GM19463 (cell line): Measurements from ENCODE around the gene TGFB1.
"Not testable (repeated sequence)": the region's sequence is repeated elsewhere in the genome, so short reads cannot be mapped to it uniquely, and the experiment has no call there.

Experiments
- ATAC-seq: cut with Tn5 transposase; IDR thresholded peaks from one replicate; pipeline ENCODE4 v1.9.1; 2021; ENCODE audit warnings: mild to moderate bottlenecking, moderate library complexity; ENCODE audit not compliant: unreplicated experiment

Gene TGFB1

DNA sequence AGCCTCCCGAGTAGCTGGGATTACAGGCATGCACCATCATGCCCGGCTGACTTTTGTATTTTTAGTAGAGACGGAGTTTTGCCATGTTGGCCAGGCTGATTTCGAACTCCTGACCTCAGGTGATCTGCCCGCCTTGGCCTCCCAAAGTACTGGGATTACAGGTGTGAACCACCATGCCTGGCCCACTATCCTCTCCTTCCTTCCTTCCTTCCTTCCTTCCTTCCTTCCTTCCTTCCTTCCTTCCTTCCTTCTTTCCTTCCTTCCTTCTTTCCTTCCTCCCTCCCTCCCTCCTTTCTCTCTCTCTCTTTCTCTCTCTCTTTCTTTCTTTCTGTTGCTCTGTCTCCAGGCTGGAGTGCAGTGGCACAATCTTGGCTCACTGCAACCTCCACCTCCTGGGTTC lies 17.4 kb upstream of the TGFB1 start:
- ATAC-seq = not testable (repeated sequence)

DNA sequence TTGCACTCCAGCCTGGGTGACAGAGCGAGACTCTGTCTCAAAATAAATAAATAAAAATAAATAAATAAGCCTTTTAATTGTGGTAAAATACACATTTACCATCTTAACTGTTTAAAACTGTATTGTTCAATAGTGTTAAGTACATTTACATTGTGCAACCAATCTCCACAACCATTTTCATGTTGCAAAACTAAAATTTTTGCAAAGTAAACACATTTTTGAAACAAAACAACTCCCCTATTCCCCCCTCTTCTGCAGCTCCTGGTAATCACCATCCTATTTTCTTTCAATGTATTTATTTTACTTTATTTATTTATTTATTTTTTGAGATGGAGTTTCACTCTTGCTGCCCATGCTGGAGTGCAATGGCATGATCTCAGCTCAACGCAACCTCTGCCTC lies 16.0 kb upstream of the TGFB1 start:
- no peak for ATAC-seq

DNA sequence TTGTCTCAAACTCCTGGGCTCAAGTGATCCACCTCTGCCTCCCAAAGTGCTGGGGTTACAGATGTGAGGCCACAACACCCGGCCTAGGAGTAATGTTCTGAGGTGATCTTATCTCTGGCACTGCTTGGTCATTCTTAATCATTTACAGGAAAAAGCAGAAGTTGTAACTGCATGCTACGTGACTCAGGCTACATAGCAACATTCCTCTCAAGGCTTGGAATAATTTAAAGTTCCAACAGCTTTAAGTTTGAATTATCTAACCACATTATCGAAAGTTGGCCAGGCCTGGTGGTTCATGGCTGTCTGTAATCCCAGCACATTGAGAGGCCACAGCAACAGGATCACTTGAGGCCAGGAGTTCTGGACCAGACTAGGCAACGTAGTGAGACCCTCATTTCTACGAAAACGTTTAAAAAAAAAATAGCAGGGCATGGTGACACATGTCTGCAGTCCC lies 14.2 kb upstream of the TGFB1 start:
- ATAC-seq = peak; percentile 38

DNA sequence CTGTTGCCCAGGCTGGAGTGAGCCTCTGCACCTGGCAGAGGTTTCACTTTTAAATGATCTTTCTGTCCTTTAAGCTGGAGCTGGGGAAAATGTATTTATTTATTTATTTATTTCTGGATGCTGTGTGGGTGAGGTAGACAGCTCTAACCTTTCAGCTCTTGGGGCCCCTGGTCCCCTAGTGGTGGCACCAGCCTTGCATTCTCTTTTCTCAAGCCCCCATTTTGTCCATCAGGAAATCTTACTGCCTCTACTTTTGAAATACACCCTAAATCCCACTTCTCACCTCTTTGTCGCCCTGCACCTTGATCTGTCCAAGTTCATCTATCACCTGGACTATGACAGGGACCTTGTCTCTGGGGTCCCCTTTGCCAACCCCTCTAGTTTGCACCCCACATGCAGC lies 12.4 kb upstream of the TGFB1 start:
- ATAC-seq = no peak

DNA sequence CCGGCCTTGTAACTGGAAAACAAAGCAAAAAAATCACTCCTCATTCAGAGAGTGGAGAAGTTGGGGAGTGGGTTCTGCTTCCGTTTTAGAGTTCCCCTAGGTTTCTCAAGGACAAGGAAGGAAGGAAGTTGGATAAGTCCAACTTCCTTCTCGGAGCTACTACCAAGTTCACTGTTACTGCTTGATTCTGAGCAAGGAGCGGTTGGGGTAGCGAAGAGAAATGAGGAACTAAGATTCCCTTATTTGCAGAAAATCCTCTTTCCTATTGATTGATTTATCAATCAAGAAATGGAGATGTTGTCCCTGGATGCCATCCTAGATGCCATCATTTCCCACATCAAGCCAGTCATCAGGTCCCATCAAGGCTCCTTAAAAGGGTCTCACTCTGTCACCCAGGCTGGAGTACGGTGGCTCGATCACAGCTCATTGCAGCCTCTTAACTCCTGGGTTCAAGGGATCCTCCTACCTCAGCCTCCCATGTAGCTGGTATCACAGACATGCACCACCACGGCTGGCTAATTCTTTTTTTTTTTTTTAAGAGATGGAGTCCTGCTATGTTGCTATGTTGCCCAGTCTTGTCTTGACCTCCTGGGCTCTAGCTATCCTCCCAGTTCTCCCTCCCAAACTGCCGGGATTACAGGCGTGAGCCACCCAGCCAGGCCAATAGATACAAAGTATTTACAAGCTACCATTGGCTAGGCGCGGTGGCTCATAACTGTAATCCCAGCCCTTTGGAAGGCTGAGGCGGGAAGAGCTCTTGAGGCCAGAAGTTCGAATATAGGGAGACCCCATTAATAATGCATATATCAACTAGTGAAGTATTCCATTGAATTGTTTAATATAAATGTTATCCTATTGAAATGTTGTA lies 11.0 kb upstream of the TGFB1 start:
- ATAC-seq = no peak

DNA sequence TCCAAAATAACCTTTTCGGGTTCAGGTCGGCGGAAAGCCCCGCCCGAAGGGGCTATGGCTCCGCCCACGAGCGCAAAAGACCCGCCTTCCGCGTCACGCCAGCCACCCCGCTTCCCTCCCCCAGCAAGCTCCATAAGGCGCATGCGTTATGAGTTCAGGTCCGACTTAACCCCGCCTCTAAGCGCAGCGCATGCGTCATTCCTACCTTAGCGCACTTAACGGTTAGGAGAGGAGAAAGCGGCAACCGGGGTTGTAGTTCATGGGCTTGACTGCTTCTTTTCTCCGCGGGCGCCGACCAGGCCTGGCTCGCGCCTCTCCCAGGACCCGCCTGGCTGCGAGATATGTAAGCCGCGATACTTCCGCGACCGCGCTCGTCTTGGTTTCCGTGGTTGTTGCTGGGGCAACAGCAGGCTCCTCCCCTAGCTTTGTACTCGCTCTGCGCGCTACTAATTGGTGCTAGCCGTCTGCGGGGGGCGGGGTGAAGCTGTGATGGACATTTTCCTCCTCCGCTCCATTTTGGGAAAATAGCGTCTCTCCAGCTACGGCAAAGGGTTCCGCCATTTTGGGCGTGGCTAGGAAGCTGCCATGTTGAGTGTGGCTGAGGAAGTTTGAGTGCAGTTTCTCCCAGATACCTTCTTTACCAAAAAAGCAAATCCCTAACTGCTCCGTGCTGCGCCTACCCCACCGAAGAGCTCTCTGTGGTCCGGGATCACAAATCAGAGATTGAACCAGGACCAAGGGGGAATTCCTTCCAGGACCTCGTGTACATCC lies 10.2 kb upstream of the TGFB1 start, which contains the start of gene B9D2:
Gene B9D2, minus strand, starts transcription at position 397 of the 771 bp plus-strand sequence. CDS start 630 bp downstream, outside the sequence.
- peak; percentile 74 for ATAC-seq

DNA sequence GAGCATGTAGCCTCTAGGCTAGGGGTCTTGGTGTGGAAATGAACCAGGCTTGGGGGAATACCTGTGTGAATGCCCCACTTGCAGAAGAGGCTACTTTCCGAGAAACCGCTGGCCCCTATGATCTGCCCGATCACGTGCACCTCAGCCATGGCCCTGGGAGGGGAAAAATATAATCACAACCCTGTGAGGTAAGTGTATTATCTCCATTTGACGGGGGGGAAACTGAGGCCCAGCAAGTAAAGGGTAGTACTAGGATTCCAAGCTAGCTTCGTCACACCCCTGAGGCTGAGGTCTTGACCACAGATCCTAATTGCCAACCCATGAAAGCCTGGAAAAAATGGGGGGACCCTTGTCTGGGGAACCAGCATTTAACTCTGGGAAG lies 9.6 kb upstream of the TGFB1 start:
- ATAC-seq = no peak

DNA sequence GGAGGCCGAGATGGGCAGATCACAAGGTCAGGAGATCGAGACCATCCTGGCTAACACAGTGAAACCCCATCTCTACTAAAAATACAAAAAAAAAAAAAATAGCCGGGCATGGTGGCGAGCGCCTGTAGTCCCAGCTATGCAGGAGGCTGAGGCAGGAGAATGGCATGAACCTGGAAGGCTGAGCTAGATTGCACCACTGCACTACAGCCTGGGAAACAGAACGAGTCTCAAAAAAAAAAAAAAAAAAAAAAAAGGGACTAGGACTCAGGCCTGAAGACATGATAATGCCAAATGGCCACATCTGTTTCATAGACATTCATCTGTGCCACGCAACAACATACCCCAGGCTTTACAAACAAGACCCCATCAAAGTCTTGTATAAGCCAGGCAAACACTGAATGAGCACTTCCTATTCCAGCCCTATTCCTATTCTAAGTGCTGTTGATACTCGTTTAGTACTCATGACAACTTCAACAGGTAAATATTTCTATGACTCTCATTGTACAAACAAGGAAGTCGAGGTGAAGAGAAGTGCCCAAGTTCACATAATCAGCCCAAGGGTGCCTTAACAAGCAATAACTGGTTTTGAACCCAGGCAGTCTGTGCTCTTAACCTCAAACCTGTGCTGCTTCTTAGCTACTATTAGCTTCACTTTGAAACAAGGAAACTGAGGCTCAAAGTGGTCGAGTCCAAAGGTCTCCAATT lies 8.6 kb upstream of the TGFB1 start:
- ATAC-seq = no peak

DNA sequence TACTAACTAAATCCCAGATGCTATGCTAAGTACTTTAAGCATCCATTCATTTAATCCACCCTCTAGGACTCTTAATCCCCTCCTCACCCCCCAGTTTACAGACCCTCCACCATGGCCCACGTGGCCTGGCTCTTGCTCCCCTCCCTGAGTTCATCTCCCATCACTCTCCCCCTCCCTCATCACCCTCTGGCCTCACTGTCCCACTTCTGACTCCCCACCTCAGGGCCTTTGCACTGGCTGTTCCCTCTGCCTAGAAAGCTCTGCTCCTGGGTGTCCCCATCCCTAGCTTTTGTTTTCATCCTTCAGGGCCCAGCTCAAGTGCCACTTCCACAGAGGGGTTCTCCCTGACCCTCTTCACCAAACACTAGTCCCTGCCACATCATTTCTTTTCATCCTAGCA lies 6.0 kb upstream of the TGFB1 start:
- no peak for ATAC-seq

DNA sequence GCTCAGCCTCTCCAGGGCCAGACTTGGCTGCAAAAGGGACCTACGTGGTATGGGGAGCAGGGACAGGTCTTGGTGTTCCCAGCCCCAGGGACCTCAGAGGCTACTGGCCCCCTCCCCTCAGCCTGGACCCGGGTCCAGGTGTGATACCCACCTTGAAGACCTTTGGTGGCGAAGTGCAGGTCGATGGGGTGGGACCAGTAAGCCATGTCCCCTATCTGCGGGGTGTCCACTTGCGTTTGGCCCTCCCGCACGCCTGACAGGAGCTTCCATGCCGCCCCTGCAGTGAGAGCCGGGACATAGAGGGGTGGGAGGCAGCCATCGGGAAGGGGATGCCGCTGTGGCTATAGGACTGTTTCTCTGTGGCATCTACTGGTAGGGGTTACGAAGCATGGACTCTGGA lies 4.0 kb upstream of the TGFB1 start:
- ATAC-seq = no peak

DNA sequence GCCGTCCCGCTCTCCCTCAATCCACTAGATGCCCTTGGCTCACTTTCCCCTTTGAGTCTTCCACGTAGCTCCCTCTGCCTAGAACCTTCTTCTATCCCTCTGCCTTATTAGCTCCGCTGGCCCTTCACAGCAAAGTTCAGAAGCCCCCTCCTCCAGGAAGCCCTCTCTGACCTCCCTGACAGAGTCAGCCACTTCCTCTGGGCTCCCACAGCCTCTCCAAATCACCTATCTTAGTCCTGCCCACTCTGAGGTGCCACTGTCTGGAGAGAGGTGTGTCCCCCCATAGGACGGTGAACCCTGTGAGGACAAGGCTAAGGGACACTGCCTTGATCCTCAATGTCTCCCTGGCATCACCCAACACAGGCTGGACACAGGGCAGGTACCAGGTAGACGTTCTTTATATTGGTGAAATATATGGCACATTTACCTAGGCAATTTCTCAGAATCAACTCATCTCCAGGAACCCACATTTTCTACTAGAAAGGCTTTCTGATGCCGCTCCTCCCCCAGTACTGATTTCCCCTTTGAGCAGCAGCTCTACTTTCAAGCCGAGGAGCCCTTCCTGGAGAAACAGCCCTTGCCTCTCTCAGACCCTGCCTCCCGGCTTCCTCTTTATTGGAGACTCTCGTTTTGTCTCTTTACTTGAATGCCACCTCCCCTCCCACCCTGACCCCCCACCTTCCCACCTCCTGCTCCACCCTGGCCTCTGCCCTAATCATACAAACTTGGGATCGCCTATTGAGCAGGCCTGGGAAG lies 3.4 kb upstream of the TGFB1 start:
- no peak for ATAC-seq

DNA sequence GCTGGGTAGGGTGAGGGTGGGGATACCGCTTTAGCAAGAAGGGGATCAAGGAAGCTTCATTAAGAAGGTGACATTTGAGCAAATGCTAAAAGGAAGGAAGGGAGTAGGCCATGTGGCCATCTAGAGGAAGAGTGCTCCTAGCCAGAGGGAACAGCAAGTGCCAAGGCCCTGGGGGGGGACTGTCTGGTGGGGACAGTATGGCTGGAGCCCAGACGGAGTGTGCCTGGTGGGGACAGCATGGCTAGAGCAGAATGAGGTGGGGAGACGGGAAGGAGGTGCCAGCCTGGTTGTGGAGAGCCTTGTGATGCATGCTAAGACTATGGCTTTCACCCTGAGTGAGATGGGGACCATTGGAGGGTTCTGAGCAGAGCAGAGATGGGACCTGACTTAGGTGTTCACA lies 2.1 kb upstream of the TGFB1 start:
- ATAC-seq = no peak

DNA sequence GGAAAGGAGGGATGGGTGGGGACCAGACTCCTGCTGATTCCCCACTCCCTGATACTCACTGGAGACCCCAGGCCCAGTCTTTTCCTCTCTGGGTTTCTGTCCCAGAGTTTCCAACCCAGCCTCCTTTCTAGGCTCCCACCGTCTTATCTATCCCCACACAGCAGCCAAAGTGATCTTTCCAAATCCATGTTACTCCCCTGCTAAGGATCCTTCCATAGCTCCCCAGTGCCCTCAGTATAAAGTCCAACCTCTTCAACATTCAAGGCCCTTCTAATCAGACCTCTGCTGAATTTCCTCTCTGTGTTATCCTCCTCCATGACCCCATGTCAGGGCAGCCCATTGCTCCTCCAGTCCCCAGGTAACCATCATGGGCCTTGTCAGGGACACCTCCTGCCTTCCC lies 1.3 kb upstream of the TGFB1 start:
- no peak for ATAC-seq

DNA sequence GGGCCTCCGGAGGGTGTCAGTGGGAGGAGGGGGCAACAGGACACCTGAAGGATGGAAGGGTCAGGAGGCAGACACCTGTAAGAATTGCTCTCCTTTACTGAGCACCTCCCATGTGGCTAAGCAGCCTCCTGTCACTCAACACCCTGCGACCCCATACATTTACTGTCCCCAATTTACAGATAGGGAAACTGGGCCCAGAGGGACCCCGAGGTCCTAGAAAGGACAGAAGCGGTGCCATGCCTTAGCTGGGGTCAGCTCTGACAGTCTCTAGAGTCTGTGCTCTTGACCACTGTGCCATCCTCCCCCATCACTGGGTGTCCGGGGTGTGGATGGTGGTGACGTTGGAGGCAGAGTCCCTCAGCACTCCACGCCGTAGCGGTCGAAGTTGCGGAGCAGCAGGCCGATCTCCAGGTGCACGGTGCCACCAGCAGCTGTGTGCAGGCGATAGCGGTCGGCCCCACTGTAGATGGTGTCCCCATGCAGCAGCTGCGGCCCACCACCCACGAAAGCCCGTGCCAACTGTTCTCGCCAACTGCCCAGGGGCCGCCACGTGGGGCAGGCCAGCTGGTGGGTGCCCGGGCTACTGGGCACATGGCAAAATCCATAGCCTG lies 726 bp upstream of the TGFB1 start:
- ATAC-seq = no peak

DNA sequence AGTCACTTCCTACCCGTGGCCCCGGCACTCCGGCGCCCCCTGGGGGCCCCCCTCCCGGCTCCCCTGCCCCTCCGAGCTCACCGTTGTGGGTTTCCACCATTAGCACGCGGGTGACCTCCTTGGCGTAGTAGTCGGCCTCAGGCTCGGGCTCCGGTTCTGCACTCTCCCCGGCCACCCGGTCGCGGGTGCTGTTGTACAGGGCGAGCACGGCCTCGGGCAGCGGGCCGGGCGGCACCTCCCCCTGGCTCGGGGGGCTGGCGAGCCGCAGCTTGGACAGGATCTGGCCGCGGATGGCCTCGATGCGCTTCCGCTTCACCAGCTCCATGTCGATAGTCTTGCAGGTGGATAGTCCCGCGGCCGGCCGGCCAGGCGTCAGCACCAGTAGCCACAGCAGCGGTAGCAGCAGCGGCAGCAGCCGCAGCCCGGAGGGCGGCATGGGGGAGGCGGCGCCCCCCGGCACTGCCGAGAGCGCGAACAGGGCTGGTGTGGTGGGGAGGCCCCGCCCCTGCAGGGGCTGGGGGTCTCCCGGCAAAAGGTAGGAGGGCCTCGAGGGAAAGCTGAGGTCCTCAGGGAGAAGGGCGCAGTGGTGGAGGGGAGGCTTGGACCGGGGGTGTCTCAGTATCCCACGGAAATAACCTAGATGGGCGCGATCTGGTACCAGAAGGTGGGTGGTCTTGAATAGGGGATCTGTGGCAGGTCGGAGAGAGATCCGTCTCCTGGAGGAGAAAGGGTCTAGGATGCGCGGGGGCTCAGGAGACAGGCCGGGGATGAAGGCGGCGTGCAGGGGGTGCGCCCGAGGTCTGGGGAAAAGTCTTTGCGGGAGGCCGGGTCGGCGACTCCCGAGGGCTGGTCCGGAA lies 885 bp downstream of the TGFB1 start:
- no peak for ATAC-seq

DNA sequence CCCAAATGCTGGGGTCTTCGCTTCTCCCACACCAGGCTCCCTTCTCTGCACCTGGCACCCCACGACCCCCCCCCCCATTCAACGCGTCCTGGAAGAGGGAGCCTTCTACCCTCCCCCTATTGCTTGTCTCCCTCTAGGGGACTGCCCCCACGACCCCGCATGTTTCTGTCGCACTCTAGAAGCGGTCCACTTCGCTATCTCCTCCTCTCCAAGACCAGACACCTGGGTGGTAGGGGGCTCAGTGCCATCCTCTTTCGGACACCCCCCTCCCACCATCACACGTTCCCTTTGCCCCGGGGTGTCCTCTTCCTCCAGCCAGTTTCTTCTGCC lies 1.5 kb downstream of the TGFB1 start:
- ATAC-seq = no peak

DNA sequence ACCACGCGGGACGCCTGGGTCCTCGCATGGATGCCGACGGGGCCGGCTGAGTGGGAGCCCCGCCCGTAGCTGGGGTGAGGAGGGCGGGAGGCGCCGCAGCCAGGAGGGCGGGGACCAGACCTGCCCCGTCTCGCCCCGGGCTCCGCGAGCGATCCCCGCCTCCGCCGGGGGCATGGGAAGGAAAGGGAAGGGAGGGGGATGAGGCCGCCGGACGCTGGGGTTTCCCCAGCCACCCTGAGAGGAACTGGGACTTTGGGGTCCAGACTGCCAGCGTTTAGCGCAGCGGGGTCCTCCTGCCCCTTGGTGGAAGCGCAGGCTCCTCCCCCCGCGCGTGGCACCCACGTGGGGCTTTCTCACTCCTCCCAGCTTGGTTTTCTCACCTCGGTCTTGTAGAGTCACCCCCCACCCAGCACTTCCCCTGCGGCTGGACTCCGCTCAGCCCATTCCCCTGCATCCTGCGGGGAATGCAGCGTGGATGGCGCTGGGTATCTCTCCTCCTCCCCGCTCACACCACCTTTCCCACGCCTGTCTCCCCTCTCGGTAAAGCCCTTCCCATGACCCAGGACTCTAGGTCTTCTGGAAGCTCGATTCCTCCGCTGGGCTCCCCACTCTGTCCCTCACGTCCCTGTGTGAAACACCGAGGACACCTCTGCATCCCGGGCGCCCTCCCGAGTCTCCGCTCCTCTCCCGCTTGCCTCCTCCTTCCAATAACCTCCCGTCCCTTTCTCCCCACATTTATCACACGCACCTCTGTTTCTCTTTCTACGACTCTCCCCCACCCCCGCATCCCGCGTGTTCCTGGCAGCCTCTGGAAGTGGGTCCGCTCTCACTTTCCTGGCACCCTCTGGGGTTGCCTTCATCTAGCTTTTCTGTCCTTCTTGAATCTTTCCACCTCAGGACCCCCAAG lies 2.1 kb downstream of the TGFB1 start:
- peak; percentile 45 for ATAC-seq

DNA sequence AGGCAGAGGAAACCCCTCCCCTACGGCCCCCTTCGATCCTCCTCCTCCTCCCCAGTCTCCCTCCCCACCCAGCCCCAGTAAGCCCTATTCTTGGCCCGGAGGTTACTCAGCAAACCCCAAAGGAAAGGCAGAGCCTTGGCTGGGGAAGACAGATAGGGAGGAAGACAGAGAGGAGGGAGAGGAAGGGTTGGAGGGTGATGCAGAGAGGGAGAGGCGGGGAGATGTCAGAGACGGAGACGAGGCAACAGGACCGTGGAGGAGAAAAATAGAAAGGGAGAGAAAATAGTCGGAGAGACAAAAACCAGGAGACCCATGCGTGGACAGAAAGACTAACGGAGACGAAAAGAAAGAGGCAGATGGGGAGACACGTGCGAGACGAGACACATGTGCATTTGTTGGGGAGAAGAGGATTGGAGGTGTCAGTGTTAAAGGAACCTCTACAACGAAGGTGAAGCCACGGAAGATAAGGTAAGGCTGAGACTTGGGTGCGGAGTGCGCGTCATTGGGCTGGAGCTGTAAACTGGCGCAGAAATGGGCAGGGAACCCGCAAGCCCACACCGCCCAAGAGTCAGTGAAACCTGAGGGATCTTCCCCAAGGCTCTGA lies 2.9 kb downstream of the TGFB1 start:
- ATAC-seq = no peak
